ENCODE measurements around the gene CYB561. TPM values are rescaled to one million over a fixed set of nuclear protein-coding genes. Genes with fewer than 3 reads are reported as not detected.

The CYB561 gene
- total RNA-seq, 1 donor from 2014 or later: 74.3 TPM

- no peak for DNase-seq (ENCODE audit: low spot score)
Measured at GRCh38 chr17:63412234-63412633, 33.9 kb downstream of the CYB561 start.

- DNase-seq (ENCODE audit: low spot score): no peak
Measured at GRCh38 chr17:63407741-63408330, 38.3 kb downstream of the CYB561 start.

- peak; percentile 85 for DNase-seq (ENCODE audit: low spot score)
Measured at GRCh38 chr17:63406689-63407330, 39.3 kb downstream of the CYB561 start.

- DNase-seq (ENCODE audit: low spot score): no peak
Measured at GRCh38 chr17:63405741-63406261, 40.3 kb downstream of the CYB561 start.

DNA sequence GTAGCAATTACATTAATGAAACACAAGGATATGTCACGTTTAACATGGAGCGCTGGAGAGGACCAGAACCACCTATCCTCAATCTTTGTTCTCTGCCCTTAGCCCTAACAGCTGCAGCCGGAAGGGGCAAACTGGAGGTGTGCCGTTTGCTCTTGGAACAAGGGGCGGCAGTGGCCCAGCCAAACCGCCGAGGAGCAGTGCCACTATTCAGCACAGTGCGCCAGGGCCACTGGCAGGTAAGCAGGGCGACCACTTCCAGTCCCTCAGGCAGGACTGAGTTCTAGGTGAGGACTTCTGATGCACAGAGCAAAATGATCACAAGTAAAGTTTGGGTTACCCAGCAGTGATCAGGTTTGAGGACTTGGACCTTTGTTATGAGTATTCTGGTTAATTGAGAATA lies 41.1 kb downstream of the CYB561 start:
- DNase-seq (ENCODE audit: low spot score): no peak

DNA sequence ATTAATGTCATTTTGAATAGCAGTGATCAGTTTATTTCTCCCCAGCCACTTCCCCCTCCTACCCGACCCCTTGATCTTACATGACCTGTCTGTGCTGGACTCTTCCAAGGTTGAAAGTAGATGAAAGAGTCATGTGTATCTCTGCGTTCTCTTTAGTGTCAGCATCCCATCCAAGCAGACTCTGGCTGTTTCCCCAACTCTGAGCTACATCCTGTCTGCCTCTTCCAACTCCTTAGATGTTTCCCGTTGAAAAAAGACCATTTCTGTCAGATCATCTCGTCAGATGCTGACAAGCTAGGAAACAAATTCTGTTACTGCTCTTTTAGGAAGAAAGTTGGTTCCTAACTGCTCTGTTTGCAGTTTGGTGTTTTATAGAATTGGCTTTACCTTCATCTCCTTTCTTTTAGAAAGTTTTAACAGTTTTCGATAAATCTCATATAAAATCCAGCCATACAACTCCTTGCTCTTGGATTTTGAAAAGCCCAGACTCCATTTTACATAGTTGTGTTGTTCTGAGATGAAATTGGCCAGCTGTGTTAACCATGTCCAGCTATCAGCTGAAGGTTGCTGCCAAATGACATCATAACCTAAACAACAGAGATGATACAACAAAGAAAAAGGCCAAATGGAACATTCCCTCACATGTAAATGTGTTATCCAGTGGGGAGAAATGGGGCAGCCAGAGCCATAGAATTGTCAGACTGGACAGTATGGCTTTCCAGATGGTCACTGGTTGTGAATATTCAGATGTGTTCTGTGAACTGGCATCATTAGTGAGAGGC lies 43.5 kb downstream of the CYB561 start:
- DNase-seq (ENCODE audit: low spot score): no peak

GRCh38 chr17:63399856-63400255 lies 46.2 kb downstream of the CYB561 start:
- peak; percentile 64 for DNase-seq (ENCODE audit: low spot score)

DNA sequence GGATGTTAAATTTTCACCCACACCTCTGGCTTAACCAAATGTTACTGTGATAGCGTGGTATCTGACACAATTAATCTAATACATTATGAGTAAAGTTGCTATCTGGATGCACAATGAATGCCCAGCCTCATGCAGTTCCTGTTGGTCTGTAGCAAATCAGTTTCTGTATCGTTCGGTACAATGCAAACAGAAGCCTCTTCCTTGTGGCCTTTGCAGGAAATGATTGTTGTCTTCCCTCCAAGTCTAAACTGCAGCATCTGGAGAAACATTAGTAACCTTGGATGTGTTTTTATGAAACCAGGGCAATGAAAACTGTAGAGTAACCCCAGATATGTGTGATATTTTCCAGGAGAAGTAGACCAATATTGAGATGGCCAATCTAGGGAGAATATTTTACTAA lies 46.8 kb downstream of the CYB561 start:
- DNase-seq (ENCODE audit: low spot score): no peak

DNA sequence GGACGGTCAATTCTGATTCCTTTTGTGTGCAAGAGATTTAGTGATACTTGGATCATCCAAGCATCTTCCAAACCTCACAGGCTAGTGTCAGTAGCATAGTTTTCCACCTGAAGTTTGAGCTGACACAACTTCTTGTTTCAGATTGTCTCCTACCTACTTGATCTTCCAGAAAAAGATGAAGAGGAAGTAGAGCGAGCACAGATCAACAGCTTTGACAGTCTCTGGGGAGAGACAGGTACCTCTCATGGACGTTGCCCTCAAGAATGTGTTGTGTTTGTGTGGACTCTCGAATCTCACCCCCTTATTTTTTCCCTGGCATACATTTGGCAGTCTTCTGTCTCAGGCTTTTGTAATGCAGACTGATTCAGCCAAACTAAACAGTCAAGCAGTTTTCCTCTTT lies 47.4 kb downstream of the CYB561 start:
- no peak for DNase-seq (ENCODE audit: low spot score)

GRCh38 chr17:63395075-63395805 lies 50.9 kb downstream of the CYB561 start:
- DNase-seq (ENCODE audit: low spot score): no peak

DNA sequence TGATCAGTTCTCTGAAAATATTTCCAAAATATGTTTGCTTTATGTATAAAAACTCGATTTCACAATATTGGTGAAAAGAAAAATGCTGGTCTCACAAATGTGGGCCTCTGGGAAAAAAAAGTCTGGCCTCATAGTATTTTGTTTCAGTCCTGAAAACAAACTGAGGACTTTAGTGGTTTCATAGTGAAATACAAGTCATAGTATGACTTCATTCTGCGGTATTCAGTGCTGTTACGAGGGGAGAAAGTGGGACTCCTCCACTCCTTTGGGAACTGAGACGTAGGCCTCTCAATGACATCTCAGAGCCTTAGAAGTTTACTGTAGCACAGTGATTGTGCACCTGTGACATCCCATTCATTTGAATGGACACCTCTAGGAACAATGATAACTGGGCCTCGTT lies 56.0 kb downstream of the CYB561 start:
- no peak for DNase-seq (ENCODE audit: low spot score)

- no peak for DNase-seq (ENCODE audit: low spot score)
Measured at GRCh38 chr17:63387656-63388340, 58.3 kb downstream of the CYB561 start.

- DNase-seq (ENCODE audit: low spot score): no peak
Measured at GRCh38 chr17:63382826-63383225, 63.3 kb downstream of the CYB561 start.

Other genes with a start within 250 kb of the CYB561 start
- gene ACE, start 30.8 kb upstream of the CYB561 start, total RNA-seq: 22.8 TPM
- gene KCNH6, start 77.1 kb upstream of the CYB561 start, total RNA-seq: not detected
- gene DCAF7, start 104.2 kb upstream of the CYB561 start, total RNA-seq: 81.8 TPM
- gene TACO1, start 154.6 kb upstream of the CYB561 start, total RNA-seq: 20.0 TPM
- gene MAP3K3, start 176.1 kb upstream of the CYB561 start, total RNA-seq: 39.5 TPM